IPS-NIHi11 (cell line): Measurements from ENCODE around the gene SMU1.
A peak's percentile ranks its signal among the peaks of the same experiment; 100 is the strongest.
"Not testable (repeated sequence)": the region's sequence is repeated elsewhere in the genome, so short reads cannot be mapped to it uniquely, and the experiment has no call there.

ENCODE experiments used
- DNase-seq: peaks from one replicate; pipeline ENCODE4 v3.0.0; 2012; ENCODE audit warnings: mixed read lengths, low spot score

Gene SMU1

DNA sequence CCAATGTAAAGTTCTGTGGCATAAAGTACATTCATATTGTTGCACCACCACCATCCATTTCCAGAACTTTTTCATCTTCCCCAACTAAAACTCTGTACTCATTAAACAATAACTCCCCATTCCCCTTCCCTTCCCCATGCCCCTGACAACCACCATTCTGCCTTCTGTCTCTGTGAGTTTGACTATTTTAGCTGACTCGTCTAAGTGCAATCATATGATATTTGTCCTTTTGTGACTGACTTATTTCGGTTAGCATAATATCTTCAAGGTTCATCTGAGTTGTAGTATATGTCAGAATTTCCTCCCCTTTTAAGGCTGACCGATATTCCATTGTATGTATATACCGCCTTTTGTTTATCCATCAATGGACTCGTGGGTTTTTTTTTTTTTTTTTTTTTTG, 29.0 kb upstream of the SMU1 start:
- no peak for DNase-seq

DNA sequence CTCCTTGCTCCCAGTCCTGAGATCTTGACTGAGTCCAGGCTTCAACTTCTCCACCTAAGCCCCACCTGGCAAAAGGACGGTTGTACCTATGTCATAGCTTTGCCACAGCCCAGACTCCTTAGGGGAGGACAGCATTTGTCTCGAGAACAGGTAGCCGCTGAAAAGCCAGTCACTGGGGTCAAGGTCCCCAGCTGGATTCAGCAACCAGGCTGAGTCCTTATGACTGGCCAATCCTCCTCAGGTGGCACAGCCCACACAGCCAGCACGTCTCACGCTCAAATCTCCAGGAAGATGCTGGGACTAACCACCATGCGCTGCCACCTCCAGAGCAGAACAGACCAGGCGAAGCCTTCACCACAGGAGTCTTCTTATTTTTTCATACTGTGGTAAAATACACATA, 27.9 kb upstream of the SMU1 start:
- DNase-seq, result no peak

GRCh38 chr9:33103501-33104281, 27.2 kb upstream of the SMU1 start:
- DNase-seq, result no peak

GRCh38 chr9:33102551-33103210, 26.2 kb upstream of the SMU1 start:
- DNase-seq, result no peak

DNA sequence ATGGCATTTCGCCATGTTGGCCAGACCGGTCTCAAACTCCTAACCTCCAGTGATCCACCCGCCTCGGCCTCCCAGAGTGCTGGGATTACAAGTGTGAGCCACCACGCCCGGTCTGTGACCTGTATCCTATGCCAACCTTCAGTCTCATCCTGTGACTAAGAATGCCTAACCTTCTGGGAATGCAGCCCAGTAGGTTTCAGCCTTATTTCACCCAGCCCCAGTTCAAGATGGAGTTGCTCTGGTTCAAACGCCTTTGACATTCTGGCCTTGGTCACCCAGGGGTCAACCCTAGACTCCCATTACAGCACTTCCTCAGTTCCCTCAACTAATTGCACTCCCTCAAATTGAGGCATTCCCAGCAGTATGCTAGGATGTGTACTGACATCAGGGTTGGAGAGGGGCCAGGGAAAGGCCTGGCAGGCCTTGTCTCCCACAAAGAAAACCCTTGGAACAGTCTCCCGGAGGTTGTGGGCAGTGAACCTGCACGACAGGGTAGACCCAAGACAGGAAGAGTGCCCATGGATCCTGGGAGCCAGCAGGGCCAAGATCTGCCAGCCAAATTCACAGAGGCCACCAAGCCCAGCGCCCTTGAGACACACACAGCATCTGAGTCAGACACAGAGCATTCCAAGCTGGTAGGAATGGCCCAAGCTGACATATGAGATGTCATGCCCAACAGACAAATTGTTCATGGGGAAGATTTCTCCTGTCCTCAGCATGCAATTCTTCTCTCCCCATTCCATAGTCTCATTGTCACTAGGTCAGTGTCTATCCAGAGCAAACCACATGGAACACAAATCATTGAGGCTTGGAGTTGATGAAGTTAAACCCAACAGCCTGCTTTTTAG, 24.9 kb upstream of the SMU1 start:
- DNase-seq, result no peak

- DNase-seq, result no peak
Observed at GRCh38 chr9:33099754-33100153, 23.3 kb upstream of the SMU1 start.

GRCh38 chr9:33097192-33097591, 20.7 kb upstream of the SMU1 start:
- no peak for DNase-seq

GRCh38 chr9:33092634-33093033, 16.2 kb upstream of the SMU1 start:
- DNase-seq, result no peak

- DNase-seq, result not testable (repeated sequence)
Observed at GRCh38 chr9:33085672-33086071, 9.2 kb upstream of the SMU1 start.

DNA sequence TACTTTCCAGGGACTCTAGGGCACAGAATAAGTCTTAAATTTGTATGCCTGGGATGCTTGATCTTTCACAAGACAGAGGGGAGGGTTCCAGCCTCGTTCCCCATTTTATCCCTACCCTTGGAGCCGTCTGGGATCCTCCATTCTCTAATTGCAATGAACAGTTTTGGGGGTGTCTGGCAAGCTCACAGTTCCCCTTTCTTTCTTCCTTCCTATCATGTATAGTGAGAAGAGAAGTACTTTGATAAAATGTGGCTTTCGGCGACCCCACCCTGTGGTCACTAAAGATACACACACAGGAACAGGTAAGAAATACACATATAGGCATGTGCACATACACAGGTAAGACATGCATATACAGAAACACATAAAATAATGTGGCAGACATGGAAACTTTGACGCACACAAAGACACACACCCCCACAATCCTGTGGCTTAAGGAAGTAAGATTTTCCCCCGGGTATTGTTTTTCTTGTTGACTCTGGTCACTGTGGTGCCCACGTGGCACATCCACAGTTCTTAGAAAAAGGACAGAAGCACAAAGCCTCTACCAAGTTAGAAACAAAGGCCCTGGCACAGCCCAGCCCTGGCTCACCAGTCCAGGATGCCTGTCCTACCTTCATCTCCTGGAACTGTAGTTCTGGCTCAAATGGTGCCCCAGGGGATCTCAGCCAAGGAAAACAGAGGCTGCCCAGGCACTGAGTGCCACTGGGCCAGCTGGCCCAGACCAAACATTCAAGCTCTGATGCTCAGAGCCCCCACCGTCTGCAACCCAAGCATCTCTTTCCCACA, 6.3 kb upstream of the SMU1 start:
- no peak for DNase-seq

- no peak for DNase-seq
Observed at GRCh38 chr9:33082128-33082527, 5.7 kb upstream of the SMU1 start.

DNA sequence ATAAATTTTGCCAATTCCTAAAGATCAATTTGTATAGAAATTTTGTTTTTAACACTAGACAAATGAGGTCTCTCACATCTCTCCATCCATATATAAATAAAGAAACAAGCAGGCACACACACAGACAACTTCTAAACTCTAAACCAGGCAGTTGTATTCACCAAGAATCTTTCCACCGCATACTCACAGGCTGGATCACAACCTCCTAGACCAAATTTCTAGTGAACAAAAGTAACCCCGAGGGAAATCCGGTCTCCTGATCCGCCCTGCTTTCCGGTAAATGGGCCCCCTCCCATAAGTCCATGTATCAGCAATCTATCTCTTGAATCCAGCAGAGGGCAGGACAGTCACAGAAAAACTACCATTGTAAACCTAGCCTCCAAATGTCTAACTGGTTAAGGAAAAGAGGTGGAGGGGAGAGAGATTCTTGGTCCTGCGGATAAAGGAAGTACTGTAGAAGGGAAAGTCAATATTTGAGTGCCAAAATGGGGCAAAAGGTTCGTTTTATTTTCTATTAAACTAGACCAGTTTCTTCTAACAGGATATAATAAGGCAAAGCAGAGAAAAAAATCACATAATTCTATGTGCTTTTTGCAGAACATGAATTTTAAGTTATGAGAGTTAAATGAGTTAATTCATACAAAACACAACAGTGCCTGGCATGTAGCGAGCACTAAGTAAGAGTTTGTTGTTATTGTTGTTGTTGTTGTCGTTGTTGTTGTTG, 4.8 kb upstream of the SMU1 start:
- DNase-seq, result peak; percentile 83

GRCh38 chr9:33080534-33080933, 4.1 kb upstream of the SMU1 start:
- DNase-seq, result no peak

GRCh38 chr9:33068991-33069390, 7.5 kb downstream of the SMU1 start:
- no peak for DNase-seq

DNA sequence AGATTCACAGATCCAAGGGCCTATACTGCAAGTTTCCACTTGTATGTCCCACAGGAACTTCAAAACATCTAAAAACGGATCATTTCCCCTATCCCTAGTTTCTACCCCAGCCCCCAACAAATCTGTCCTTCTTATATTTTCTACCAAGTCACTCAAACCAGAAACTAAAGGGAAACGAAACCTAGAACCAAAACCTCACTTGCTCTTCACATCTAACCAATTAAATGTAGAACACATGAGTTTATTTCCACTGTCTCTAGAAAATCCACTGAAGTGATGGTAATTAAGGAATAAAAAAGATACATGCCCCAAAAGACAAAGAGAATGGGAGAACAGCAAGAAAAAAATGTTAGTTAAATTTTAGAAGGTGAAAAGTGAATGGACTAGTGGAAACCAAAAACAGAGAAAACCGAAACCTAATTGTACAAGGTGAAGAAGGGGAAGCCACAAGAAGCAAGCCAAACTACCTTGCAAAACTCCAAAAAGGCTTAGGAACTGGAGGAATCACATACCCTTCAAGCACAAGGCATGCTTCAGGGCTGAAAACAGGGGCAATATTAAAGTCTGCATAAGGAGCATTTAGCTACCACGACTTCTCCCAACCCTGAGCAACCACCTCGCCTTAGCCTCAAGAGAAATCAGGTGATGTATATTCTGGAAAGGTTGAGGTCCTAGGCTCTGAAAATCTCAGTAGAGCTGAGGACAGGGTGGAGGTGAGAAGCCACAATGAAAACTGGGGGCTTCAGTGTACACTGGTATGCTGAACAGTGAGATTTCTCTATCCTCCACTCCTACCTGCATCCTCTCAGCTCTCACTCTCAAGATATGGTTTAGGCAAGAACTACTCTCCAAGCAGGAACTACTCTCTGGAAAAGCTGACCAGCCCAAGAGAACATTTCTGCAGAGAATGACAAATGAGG, 11.1 kb downstream of the SMU1 start:
- DNase-seq, result no peak

DNA sequence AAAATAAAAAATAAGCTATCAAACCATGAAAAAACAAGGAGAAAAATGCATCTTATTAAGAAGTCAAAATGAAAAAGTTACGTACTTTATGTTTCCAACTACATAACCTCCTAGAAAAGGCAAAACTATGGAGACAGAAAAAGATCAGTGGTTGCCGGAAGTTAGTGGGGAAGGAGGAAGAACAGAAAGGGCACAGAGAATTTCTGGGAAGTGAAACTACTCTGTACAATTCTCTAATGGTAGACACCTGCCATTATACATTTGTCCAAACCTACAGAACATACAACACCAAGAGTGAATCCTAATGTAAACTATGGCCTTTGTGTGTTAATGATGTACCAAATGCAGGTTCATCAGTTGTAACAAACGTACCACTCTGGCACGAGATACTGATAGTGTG, 25.3 kb downstream of the SMU1 start:
- no peak for DNase-seq

DNA sequence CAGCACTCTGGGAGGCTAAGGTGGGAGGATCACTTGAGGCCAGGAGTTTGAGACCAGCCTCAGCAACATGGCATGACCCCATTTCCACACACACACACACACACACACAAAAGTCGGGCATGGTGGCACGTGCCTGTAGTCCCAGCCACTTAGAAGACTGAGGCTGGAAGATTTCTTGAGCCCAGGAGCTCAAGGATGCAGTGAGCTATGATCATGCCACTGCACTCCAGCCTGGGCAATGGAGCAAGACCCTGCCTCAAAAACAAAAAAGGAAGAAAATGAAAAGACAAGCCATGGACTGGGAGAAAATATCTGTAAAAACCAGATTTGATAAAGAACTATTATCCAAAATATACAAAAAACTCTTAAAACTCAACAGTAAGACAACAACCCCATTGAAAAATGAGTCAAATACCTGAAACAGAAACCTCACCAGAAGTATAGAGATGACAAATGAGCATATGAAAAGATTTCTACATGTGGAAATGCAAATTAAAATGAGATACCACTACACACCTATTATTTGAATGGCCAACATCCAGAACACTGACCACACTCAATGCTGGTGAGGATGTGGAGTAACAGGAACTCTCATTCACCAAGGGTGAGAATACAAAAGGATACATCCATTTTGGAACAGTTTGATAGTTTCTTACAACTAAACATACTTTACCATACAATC, 26.7 kb downstream of the SMU1 start:
- no peak for DNase-seq

- DNase-seq, result no peak
Observed at GRCh38 chr9:33048054-33048465, 28.4 kb downstream of the SMU1 start.

GRCh38 chr9:33046061-33046460, 30.4 kb downstream of the SMU1 start:
- DNase-seq, result no peak
